ENCODE results near the gene NME3. TPM values are rescaled to one million over a fixed set of nuclear protein-coding genes. Genes with fewer than 3 reads are reported as not detected.
A peak's percentile ranks its signal among the peaks of the same experiment; 100 is the strongest.

Gene NME3
- total RNA-seq, 1 experiment from 2014 or later, result 76.9 TPM

- Histone ChIP-seq H4K8ac (replicated peaks; ENCODE audit: insufficient read length, low read depth, low read length) (no peak overlapping the region), H2BK20ac (ENCODE audit: low read depth, low read length, poor library complexity, severe bottlenecking) (no peak overlapping the region), H2AFZ (ENCODE audit: low read length) (no peak overlapping the region), H3K79me1 (ENCODE audit: insufficient read depth, low read depth, low read length, poor library complexity, severe bottlenecking) (no peaks in the 10 kb centered on the region), H3K18ac (ENCODE audit: insufficient read length, low read depth, low read length) (no peak overlapping the region), H3K79me2 (ENCODE audit: insufficient read depth, low read length) (no peaks in the 10 kb centered on the region), H3K9ac (ENCODE audit: extremely low read depth, insufficient read length, low read length) (no peak overlapping the region), H3K14ac (ENCODE audit: insufficient read depth, low read length) (no peak overlapping the region; the same call in 1 of the 2 replicates), H2AK5ac (ENCODE audit: insufficient read length, low read length) (no peak overlapping the region), H3K4me2 (ENCODE audit: insufficient read depth, insufficient read length, low read length) (no peak overlapping the region), H2BK120ac (ENCODE audit: low read depth, low read length, poor library complexity, severe bottlenecking) (no peak overlapping the region), H3K4ac (ENCODE audit: low read depth, low read length) (no peak overlapping the region), H3K27me3 (ENCODE audit: insufficient read depth, low read length) (no peaks in the 10 kb centered on the region), H3K23me2 (ENCODE audit: insufficient read length, low read depth, low read length, poor library complexity, severe bottlenecking) (no peaks in the 10 kb centered on the region), H3K56ac (ENCODE audit: insufficient read length, low read depth, low read length) (no peak overlapping the region), H3K4me1 (ENCODE audit: insufficient read depth, low read length) (no peaks in the 10 kb centered on the region), H4K20me1 (ENCODE audit: control insufficient read depth, insufficient read depth, insufficient read length) (no peaks in the 10 kb centered on the region), H3K23ac (ENCODE audit: insufficient read length, low read depth, low read length) (no peak overlapping the region), H2BK12ac (ENCODE audit: insufficient read length, low read depth, low read length) (no peak overlapping the region), H4K5ac (ENCODE audit: insufficient read length, low read depth, low read length) (no peak overlapping the region), H3K9me3 (ENCODE audit: control insufficient read depth, low read depth, low read length) (no peaks in the 10 kb centered on the region), H3K27ac (ENCODE audit: insufficient read length, low read depth, low read length) (no peak overlapping the region), H3T11ph (ENCODE audit: low read length) (no peak overlapping the region), H4K91ac (ENCODE audit: insufficient read length, low read depth, low read length) (no peak overlapping the region), H2BK15ac (ENCODE audit: low read depth, low read length) (no peak overlapping the region), H2BK5ac (ENCODE audit: insufficient read length, low read length) (no peak overlapping the region)
- peaks cover 0 to 3% of the 10 kb centered on the region in 2 experiments; a peak in 2 of 4 replicates for H3K4me1 Mint-ChIP-seq
- H3K27ac Mint-ChIP-seq, result peak overlapping the region in 1 of 3 experiments; percentile 72; a peak in 1 of 7 replicates
- DNase-seq, result no peak
- no peaks in the 10 kb centered on the region for H3K9me3 Mint-ChIP-seq
- TF ChIP-seq, protein P1, sequence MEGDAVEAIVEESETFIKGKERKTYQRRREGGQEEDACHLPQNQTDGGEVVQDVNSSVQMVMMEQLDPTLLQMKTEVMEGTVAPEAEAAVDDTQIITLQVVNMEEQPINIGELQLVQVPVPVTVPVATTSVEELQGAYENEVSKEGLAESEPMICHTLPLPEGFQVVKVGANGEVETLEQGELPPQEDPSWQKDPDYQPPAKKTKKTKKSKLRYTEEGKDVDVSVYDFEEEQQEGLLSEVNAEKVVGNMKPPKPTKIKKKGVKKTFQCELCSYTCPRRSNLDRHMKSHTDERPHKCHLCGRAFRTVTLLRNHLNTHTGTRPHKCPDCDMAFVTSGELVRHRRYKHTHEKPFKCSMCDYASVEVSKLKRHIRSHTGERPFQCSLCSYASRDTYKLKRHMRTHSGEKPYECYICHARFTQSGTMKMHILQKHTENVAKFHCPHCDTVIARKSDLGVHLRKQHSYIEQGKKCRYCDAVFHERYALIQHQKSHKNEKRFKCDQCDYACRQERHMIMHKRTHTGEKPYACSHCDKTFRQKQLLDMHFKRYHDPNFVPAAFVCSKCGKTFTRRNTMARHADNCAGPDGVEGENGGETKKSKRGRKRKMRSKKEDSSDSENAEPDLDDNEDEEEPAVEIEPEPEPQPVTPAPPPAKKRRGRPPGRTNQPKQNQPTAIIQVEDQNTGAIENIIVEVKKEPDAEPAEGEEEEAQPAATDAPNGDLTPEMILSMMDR (conservative IDR thresholded peaks at IDR 0.05), result no peak
- H3K36me3 Mint-ChIP-seq (ENCODE audit: insufficient read depth in 1 of 3, low read depth in 3 of 3), result peaks cover 4 to 18% (median 17%) of the 10 kb centered on the region in 3 experiments; a peak in 6 of 7 replicates
- no peaks in the 10 kb centered on the region; the same call in 1 of the 2 replicates for H3K27me3 Mint-ChIP-seq (ENCODE audit: low read depth)
- no CpG with 5 or more reads among the region's 17 CpGs for WGBS (ENCODE audit: extremely low coverage, insufficient read length, low lambda C conversion rate)
- no peak overlapping the region for H3K4me3 Mint-ChIP-seq
Measured at GRCh38 chr16:1817716-1818115, 46.4 kb upstream of the NME3 start.

All from H9 (cell line).